HUES64 (cell line): Measurements from ENCODE around the gene DNAJC1.
"Not testable (repeated sequence)": the region's sequence is repeated elsewhere in the genome, so short reads cannot be mapped to it uniquely, and the experiment has no call there.

Experiments
- H3K27ac ChIP-seq: 2 replicates; pipeline ENCODE4 v1.7.0; 2013; ENCODE audit warnings: low read depth, low read length, inconsistent platforms
- H3K27me3 ChIP-seq: 2 replicates; pipeline ENCODE4 v1.6.1; 2013; ENCODE audit warnings: mild to moderate bottlenecking, low read length; ENCODE audit not compliant: insufficient read depth
- H3K36me3 ChIP-seq: 2 replicates; pipeline ENCODE4 v1.6.1; 2013; ENCODE audit warnings: mild to moderate bottlenecking, low read length; ENCODE audit not compliant: insufficient read depth
- H3K4me1 ChIP-seq: 2 replicates; pipeline ENCODE4 v1.6.1; 2013; ENCODE audit warnings: mild to moderate bottlenecking, low read length, moderate library complexity; ENCODE audit not compliant: insufficient read depth
- H3K4me3 ChIP-seq: 2 replicates; pipeline ENCODE4 v1.5.1; 2013; ENCODE audit warnings: mild to moderate bottlenecking, low read length, moderate library complexity
- H3K9ac ChIP-seq: 2 replicates; pipeline ENCODE4 v1.6.1; 2013; ENCODE audit warnings: mild to moderate bottlenecking, low read depth, low read length
- H3K9me3 ChIP-seq: 2 replicates; pipeline ENCODE4 v1.6.1; 2013; ENCODE audit warnings: low read depth, low read length; ENCODE audit not compliant: insufficient read depth
- WGBS: fragments of 150-250, 120-280 bp; methylation state at CpG from one replicate; pipeline ENCODE4 v1.1.7; 2013; ENCODE audit warnings: missing lambda C conversion rate; 5-methylcytosine and 5-hydroxymethylcytosine counted together

DNAJC1 gene

DNA sequence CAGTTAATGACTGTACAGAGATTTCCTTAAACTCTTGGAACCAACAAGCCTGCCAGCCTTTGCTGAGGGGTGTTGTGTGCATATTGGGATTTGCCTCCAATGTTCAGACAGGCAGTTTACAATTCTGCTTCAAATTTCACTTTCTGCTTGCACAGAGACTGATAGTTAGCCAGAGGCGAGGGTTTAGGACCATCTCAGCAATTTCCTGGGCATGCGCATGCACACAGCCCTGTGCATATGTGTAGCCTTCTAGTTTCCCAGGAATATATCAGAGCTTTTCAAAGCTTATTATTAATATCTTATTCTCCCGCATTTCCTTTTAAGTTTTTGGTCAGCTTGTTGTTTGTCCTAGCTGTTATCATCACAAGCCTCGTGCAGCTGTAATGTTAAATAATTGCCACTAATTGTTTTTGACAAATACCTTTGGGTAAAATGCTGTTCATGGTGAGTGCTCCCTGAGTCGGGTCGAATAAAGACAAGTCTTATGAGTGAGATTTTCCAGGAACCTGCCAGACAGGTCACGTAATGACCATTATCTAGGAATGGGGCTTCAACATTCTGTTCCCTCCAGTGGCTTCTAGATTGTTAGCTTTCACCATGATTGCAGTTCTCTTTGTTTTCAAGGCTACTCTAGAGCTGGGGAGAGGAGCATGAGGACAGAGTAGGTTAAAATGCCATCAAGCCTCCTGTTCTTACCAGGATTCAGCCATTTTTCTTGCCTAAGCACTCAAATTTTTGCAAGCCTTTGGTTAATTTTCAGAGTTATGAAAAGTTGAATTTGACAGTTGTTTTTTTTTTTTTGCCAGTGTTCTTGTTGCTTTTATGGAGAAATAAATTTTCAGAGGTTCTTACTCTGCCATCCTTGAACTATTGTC is 24.1 kb upstream of the DNAJC1 start:
- H3K36me3 ChIP-seq: no peaks in the 10 kb centered on the region
- peaks cover 10% of the 10 kb centered on the region; the same call in 1 of the 2 replicates for H3K9me3 ChIP-seq
- no peak overlapping the region for H3K9ac ChIP-seq
- H3K4me1 ChIP-seq: no peaks in the 10 kb centered on the region
- no peak overlapping the region for H3K27ac ChIP-seq
- H3K27me3 ChIP-seq: no peaks in the 10 kb centered on the region
- no peak overlapping the region for H3K4me3 ChIP-seq
- 89% methylated on average over 7 of the region's 7 CpGs for WGBS

DNA sequence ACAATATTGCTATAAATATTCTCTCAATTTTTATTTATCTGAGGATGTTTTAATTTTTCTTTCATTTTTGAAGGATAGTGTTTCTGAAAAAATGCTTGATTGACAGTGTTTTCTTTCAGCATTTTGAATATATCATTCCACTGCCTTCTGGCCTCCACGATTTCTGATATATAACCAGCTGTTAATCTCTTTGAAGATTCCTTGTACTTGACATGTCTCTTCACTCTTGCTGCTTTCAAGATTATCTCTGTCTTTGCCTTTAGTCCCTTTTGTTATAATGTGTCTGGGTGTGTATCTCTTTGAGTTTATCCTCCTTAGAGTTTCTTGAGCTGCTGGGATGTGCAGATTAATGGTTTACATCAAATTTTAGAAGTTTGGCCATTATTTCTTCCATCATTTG is 22.8 kb upstream of the DNAJC1 start:
- H3K36me3 ChIP-seq: no peaks in the 10 kb centered on the region
- no peak overlapping the region for H3K27ac ChIP-seq
- H3K4me1 ChIP-seq: no peaks in the 10 kb centered on the region
- no peak overlapping the region for H3K4me3 ChIP-seq
- no peak overlapping the region for H3K9ac ChIP-seq
- H3K27me3 ChIP-seq: no peaks in the 10 kb centered on the region
- WGBS: 90% methylated on average over 1 of the region's 1 CpG
- H3K9me3 ChIP-seq: peaks cover 10% of the 10 kb centered on the region; the same call in 1 of the 2 replicates

DNA sequence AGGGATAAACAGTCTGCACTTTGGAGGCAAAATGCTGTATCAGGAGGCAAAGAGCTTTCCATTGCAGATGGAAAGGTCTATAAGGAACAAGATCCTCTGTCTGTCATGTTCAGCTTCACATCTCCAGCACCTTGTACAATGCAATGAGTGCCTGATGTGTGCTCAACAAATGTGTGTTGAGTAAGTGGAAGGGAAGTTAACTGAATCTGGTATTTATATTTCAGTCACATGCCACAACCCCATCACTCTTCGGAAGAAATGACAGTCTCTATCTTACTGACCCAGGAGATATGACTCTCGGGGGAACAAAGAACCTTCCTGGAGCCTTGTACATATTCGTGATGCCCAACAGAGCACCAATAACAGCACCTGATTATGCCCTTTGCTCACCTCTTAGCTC is 20.0 kb upstream of the DNAJC1 start:
- 60% methylated on average over 3 of the region's 3 CpGs for WGBS
- Histone ChIP-seq H3K36me3 (no peaks in the 10 kb centered on the region), H3K4me3 (no peak overlapping the region), H3K9me3 (peaks cover 11% of the 10 kb centered on the region; the same call in 1 of the 2 replicates), H3K9ac (no peak overlapping the region), H3K27me3 (no peaks in the 10 kb centered on the region), H3K27ac (no peak overlapping the region), H3K4me1 (no peaks in the 10 kb centered on the region)

DNA sequence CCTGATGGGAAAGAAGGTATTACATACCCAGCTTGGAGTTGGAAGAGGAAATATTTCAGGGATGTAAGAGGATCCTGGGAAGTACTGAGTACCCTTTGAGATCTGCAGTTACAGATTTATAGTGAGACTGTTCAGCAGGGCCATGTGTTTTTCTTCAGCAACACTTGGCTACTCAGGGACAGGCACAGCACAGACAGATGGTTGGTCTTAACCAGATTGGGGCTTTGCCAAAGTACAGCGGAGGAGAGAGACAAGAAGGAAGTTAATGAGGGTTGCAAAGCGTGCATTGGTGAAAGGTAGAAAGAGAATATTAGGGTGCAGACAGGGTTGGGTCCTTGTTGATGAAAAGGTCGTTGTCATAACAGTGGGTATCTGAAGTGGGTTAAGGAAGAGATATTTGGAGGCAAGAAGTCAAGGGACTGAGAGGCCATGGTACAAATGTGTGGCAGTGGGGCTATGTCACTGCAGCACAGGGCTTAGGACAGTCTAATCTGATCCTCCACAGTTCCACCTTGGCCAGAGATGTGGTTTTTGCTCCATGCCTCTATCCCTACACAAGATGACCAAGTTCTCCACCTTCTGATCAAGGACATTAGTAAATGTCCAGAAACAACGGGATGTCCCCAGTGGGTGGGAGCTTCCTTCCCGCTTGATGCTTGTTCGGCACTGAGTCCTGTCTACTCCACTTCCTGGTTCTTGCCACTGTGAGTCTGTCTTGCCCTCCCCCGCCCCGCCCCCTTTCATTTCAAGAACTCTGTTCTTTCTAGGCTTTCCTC is 18.9 kb upstream of the DNAJC1 start:
- Histone ChIP-seq H3K9me3 (peaks cover 12% of the 10 kb centered on the region; the same call in 1 of the 2 replicates), H3K9ac (no peak overlapping the region), H3K4me3 (no peak overlapping the region), H3K36me3 (no peaks in the 10 kb centered on the region), H3K27me3 (no peaks in the 10 kb centered on the region), H3K27ac (no peak overlapping the region), H3K4me1 (no peaks in the 10 kb centered on the region)
- WGBS: 89% methylated on average over 8 of the region's 8 CpGs

DNA sequence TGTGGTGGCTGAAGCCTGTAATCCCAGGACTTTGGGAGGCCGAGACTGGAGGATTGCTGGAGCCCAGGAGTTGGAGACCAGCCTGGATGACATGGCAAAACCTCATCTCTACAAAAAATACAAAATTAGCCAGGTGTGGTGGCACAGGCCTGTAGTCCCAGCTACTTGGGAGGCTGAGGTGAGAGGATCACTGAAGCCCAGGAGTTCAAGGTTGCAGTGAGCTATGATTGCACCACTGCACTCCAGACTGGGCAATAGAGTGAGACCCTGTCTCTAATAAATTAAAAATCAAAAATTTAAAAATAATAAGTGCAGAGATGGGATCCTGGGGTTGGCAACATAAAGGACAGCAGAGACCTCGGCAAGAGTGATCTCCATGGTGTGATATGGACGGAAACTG is 17.6 kb upstream of the DNAJC1 start:
- H3K27ac ChIP-seq, H3K4me3 ChIP-seq, H3K36me3 ChIP-seq, H3K4me1 ChIP-seq, H3K9me3 ChIP-seq, H3K27me3 ChIP-seq, H3K9ac ChIP-seq: not testable (repeated sequence)
- WGBS: 96% methylated on average over 3 of the region's 3 CpGs

DNA sequence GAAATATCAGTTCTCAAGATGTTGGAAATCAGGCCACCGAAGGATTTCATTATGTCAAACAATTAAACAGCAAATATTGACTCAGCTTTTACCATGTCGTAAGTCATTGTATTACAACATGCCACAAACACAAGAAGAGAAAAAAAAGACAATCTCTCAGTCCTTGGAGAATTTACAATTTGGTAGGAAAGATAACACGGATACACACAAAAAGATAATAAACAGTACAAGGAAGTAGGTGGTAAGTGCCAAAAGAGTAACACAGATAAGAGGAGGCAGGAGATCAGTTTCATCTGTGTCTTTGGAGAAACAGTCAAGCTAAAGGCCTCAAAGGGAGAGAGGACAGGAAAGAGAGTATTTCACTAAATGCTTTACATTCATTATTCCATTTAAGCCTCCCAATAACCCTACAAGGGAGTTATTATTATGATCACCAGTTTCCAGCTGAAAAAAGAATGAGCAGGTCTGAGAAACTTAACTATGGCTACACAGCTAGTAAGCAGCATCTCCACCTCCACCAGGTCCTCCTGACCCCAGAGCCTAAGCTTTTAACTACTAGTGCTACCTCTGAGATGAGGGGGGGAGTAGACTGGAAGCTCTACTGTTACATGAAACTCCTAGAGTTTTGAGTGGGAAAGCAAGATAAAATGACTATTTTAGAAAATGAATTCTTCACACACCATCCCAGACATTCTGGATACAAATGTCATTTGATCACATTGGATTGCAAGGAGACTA is 13.9 kb upstream of the DNAJC1 start:
- Histone ChIP-seq H3K27ac (no peak overlapping the region), H3K9me3 (peaks cover 2% of the 10 kb centered on the region; the same call in 1 of the 2 replicates), H3K27me3 (no peaks in the 10 kb centered on the region), H3K9ac (no peak overlapping the region), H3K4me3 (no peak overlapping the region), H3K4me1 (no peaks in the 10 kb centered on the region), H3K36me3 (no peaks in the 10 kb centered on the region)
- WGBS: 89% methylated on average over 2 of the region's 3 CpGs

DNA sequence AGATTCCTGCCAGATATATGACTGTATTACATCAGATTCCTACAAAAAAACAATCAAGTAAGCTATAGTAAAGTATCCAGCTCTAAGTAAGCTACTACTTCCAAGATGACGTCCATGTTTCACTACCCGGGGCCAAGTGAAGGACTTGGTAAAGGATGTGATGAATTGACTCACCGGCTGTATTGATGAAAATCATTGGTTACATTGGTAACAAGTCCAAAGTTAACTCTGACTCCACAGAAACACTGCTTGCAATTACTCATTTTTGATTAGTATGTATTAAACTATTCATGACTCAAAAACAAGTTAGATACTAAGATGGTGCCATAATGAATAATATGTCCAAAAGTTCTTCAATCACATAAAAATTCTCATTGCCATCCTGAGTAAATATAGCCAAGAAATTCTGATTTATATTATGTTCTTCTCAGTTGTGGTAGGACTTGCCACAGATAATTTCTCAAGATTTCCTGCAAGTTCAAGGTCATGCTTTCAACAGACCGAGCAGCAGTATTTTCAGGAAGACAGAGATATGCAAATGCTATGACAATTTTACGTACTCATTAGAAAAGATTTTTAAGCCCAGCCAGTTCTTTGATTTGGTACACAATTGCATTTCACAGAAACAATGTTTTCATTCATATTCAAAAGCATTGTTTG is 12.6 kb upstream of the DNAJC1 start:
- Histone ChIP-seq H3K27me3 (no peaks in the 10 kb centered on the region), H3K36me3 (no peaks in the 10 kb centered on the region), H3K4me1 (no peaks in the 10 kb centered on the region), H3K4me3 (no peak overlapping the region), H3K27ac (no peak overlapping the region), H3K9me3 (peaks cover 2% of the 10 kb centered on the region; the same call in 1 of the 2 replicates), H3K9ac (no peak overlapping the region)
- 95% methylated on average over 5 of the region's 5 CpGs for WGBS

DNA sequence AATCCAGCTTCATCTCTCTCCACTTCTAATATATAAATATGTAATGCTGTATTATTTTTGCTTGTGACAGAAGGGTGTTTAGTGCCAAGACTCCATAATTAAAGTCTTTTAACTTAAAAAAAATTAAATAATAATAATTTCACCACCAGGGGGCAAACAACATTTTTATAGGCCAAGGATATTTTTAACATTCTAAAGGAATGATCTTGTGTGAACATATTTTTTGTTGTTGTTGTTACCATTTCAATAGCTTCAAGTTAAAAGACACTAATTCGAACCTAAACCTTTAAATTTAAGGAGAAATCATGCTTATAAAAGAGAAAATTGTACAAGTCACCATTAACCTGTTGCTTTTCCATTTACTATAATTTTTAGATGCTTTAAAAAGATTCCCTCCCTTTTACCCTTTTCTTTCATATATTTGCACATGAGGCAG is 7.5 kb upstream of the DNAJC1 start:
- H3K4me1 ChIP-seq: no peaks in the 10 kb centered on the region
- WGBS: no CpG with 5 or more reads among the region's 1 CpG
- no peak overlapping the region for H3K9ac ChIP-seq
- no peak overlapping the region for H3K4me3 ChIP-seq
- no peaks in the 10 kb centered on the region for H3K27me3 ChIP-seq
- no peaks in the 10 kb centered on the region for H3K9me3 ChIP-seq
- no peaks in the 10 kb centered on the region for H3K36me3 ChIP-seq
- H3K27ac ChIP-seq: no peak overlapping the region

DNA sequence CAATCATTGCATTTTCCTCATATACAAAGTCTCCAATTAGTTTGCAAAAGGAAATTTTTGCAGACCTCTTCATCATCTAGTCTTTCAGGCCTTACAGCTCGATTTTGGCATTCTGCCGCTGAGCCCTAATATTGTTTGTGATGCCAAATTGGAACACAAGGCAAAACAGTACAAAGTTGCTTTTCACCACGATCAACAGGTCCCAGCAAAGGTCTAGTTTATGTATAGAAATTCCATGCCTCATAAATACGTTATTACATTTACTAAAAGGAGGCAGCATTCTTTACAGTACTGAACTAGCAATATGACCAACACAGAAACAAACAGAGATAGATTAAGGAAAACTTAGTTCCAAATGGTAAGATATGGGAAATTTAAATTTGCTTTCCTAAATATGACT is 7.0 kb upstream of the DNAJC1 start:
- H3K36me3 ChIP-seq: no peaks in the 10 kb centered on the region
- H3K4me3 ChIP-seq: no peak overlapping the region
- no peaks in the 10 kb centered on the region for H3K9me3 ChIP-seq
- H3K9ac ChIP-seq: no peak overlapping the region
- H3K27ac ChIP-seq: no peak overlapping the region
- 99% methylated on average over 4 of the region's 4 CpGs for WGBS
- H3K4me1 ChIP-seq: no peaks in the 10 kb centered on the region
- H3K27me3 ChIP-seq: no peaks in the 10 kb centered on the region

DNA sequence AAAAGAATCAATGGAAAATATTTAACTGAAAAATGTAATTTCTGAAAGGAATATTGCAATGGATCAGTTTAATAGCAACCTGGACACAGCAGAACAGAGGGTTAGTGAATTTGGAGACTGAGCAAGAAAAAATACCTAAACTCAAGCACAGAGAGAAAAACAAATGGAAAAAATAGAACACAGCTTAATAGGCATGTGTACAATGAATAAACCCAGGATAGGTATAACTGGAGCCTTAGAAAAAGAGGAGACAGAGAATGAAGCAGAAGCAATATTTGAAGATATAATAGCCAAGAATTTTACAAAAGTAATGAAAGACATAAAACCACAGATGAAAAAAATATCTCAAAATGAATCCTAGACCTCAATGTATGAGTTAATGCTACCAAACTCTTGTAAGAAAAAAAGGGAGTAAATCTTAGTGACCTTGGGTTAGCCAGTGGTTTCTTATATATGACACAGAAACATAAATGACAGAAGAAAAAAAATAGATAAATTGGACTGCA is 2.9 kb upstream of the DNAJC1 start:
- peaks cover 15% of the 10 kb centered on the region for H3K4me1 ChIP-seq
- H3K9me3 ChIP-seq: no peaks in the 10 kb centered on the region
- H3K4me3 ChIP-seq: no peak overlapping the region
- no peak overlapping the region for H3K9ac ChIP-seq
- H3K27ac ChIP-seq: no peak overlapping the region
- no peaks in the 10 kb centered on the region for H3K36me3 ChIP-seq
- H3K27me3 ChIP-seq: peaks cover 9% of the 10 kb centered on the region
